Spleen (tissue), 7 donors: ENCODE measurements around the gene TNRC18.

Experiments
- POLR2A ChIP-seq, 3 donors: fragments of 450-650 bp; IDR thresholded peaks; one replicate each; pipeline ENCODE4 v1.5.1; 2017; ENCODE audit warnings: antibody characterized with exemption in 3 of 3, mild to moderate bottlenecking in 1 of 3
- POLR2AphosphoS5 ChIP-seq, 3 donors: sonication (generic); formaldehyde crosslinking; IDR thresholded peaks; one replicate each; pipeline ENCODE4 v1.5.1; 2017; ENCODE audit warnings: antibody characterized with exemption in 3 of 3
- TF ChIP-seq, protein P1 (sequence below), 11 experiments: fragments of 200-600 bp in 7 of 11; fragments of 450-650 bp in 4 of 11; sonication (generic) in 4 of 11; IDR thresholded peaks in 8 of 11; conservative IDR thresholded peaks in 3 of 11; 1 replicate in 7 of 11; 2 replicates in 4 of 11; pipeline versions ENCODE4 v1.4.0 to v1.8.0; 2016 to 2021; ENCODE audit warnings: antibody characterized with exemption in 11 of 11, inconsistent platforms in 4 of 11, mild to moderate bottlenecking in 1 of 11
- donor health status: DM: no; HTN: no; CAD: no; lungs with moderate emphysema.
- donor health status: DM: no; HTN: no; CAD: no.
- donor health status: DM: no; HTN: no; CAD: no.

DNA sequence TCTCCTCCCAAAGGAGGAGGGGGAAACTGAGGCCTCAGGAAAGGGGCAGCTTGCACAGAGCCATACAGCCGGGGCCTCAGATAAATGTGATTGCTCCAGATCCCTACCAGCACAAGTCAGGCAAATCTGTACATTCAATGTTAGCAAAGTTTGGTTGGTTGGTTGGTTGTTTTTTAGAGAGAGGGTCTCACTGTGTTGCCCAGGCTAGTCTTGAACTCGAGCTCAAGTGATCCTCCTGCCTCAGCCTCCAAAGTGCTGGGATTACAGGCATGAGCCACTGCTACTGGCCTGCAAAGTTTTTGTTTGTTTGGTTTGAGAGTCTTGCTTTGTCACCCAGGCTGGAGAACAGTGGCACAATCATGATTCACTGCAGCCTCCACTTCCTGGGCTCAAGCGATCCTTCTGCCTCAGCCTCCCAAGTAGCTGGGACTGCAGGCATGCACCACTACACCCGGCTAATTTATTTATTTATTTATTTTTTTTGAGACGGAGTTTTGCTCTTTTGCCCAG is 30.0 kb upstream of the TNRC18 start:
- TF ChIP-seq, protein P1, sequence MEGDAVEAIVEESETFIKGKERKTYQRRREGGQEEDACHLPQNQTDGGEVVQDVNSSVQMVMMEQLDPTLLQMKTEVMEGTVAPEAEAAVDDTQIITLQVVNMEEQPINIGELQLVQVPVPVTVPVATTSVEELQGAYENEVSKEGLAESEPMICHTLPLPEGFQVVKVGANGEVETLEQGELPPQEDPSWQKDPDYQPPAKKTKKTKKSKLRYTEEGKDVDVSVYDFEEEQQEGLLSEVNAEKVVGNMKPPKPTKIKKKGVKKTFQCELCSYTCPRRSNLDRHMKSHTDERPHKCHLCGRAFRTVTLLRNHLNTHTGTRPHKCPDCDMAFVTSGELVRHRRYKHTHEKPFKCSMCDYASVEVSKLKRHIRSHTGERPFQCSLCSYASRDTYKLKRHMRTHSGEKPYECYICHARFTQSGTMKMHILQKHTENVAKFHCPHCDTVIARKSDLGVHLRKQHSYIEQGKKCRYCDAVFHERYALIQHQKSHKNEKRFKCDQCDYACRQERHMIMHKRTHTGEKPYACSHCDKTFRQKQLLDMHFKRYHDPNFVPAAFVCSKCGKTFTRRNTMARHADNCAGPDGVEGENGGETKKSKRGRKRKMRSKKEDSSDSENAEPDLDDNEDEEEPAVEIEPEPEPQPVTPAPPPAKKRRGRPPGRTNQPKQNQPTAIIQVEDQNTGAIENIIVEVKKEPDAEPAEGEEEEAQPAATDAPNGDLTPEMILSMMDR (IDR thresholded peaks at IDR 0.05 in 8 of 11, conservative IDR thresholded peaks at IDR 0.05 in 3 of 11): no peak
- no peak for TF ChIP-seq POLR2A (IDR thresholded peaks at IDR 0.05)
- TF ChIP-seq POLR2AphosphoS5 (IDR thresholded peaks at IDR 0.05): no peak
